ENCODE data around the gene DPP9.
"Not testable (repeated sequence)": the region's sequence is repeated elsewhere in the genome, so short reads cannot be mapped to it uniquely, and the experiment has no call there.

The DPP9 gene

DNA sequence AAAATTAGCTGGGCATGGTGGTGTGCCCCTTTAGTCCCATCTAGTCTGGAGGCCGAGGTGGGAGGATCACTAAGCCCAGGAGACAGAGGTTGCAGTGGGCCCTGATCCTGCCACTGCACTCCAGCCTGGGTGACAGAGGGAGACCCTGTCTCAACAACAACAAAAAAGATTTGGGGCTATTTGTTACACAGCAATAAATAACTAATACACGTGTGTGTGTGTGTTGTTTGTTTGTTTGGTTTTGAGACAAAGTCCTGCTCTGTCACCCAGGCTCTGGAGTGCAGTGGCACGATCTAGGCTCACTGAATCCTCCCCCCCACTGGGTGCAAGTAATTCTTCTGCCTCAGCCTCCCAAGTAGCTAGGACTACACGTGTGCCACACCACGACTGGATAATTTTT, 35.0 kb upstream of the DPP9 start:
- TF ChIP-seq POU2F2 (IDR thresholded peaks at IDR 0.05; ENCODE audit: low read depth, low read length) = no peak
- DNase-seq (ENCODE audit: insufficient read length, low spot score) (no peak), FAIRE-seq (no peak)

DNA sequence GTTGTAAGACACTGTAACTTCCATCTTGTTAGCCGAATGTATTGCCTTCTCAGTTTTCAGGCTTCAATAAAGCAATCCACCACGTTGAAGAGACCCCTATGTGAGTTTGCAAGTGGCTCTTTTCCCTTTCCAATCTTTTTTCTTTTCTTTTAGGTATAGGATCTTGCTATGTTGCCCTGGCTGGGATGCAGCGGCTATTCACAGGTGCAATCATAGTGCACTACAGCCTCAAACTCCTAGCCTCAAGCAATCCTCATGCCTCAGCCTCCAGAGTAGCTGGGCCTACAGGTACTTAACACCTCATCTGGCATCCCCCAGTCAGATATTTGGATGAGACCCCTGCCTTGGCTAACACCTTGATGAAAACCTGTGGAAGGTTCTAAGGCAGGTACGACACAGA, 34.4 kb upstream of the DPP9 start:
- no peak for TF ChIP-seq PAX5 (IDR thresholded peaks at IDR 0.05; ENCODE audit: insufficient read depth, low read length, severe bottlenecking)
- no peak for TF ChIP-seq POU2F2 (IDR thresholded peaks at IDR 0.05; ENCODE audit: low read depth, low read length)
- no peak for TF ChIP-seq TAF1 (IDR thresholded peaks at IDR 0.05; ENCODE audit: low read depth, low read length)
- TF ChIP-seq POLR2A (IDR thresholded peaks at IDR 0.05; ENCODE audit: low read depth, low read length) = no peak
- no peak for TF ChIP-seq POLR2AphosphoS5 (IDR thresholded peaks at IDR 0.05; ENCODE audit: low read depth, low read length)
- no peak for TF ChIP-seq SPI1 (IDR thresholded peaks at IDR 0.05; ENCODE audit: low read depth, low read length)
- no peak for FAIRE-seq
- no peak for DNase-seq (ENCODE audit: insufficient read length, low spot score)

DNA sequence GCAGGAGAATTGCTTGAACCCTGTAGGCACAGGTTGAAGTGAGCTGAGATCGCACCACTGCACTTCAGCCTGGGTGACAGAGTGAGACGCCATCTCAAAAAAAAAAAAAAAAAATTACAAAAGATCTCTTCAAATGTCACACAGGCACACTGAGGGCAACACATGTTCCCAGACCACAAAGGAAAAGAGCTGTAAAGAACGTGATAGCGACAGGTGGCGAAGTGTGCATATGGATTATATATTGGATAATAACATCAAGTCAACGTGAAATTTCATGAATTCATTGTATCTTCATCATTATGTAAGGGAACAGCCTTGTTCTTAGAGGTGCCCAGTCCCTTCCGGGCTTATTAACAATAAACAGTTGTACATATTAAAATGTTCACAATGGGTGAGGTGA, 31.8 kb upstream of the DPP9 start:
- FAIRE-seq = no peak
- no peak for TF ChIP-seq TAF1 (IDR thresholded peaks at IDR 0.05; ENCODE audit: low read depth, low read length)
- TF ChIP-seq PAX5 (IDR thresholded peaks at IDR 0.05; ENCODE audit: insufficient read depth, low read length, severe bottlenecking) = no peak
- no peak for TF ChIP-seq POLR2AphosphoS5 (IDR thresholded peaks at IDR 0.05; ENCODE audit: low read depth, low read length)
- TF ChIP-seq POU2F2 (IDR thresholded peaks at IDR 0.05; ENCODE audit: low read depth, low read length) = no peak

DNA sequence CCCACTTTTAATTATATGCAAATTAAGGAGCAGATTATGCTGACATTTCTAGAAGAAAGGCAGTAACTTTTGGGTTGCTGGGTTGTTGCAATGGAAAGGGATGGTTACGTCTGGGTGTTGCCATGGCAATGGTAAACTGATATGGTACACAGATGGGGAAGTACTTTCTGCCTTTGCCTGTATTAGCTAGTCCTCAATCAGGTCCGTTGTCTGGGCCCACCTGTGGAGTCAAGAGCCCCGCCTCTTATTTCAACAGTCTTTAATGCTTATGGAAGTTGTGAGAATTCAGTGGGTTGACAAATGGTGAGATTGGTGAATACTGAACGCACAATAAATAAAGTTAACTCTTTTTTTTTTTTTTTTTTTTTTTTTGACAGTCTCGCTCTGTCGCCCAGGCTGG, 30.6 kb upstream of the DPP9 start:
- FAIRE-seq (no peak), DNase-seq (ENCODE audit: insufficient read length, low spot score) (no peak)
- TF ChIP-seq SPI1 (IDR thresholded peaks at IDR 0.05; ENCODE audit: low read depth, low read length) (no peak), TAF1 (IDR thresholded peaks at IDR 0.05; ENCODE audit: low read depth, low read length) (no peak), POLR2A (IDR thresholded peaks at IDR 0.05; ENCODE audit: low read depth, low read length) (no peak), POU2F2 (IDR thresholded peaks at IDR 0.05; ENCODE audit: low read depth, low read length) (no peak), PAX5 (IDR thresholded peaks at IDR 0.05; ENCODE audit: insufficient read depth, low read length, severe bottlenecking) (no peak), POLR2AphosphoS5 (IDR thresholded peaks at IDR 0.05; ENCODE audit: low read depth, low read length) (no peak)

More for the DNA sequence above, 31.8 kb upstream of the DPP9 start:
- DNase-seq (ENCODE audit: insufficient read length, low spot score) = no peak

DNA sequence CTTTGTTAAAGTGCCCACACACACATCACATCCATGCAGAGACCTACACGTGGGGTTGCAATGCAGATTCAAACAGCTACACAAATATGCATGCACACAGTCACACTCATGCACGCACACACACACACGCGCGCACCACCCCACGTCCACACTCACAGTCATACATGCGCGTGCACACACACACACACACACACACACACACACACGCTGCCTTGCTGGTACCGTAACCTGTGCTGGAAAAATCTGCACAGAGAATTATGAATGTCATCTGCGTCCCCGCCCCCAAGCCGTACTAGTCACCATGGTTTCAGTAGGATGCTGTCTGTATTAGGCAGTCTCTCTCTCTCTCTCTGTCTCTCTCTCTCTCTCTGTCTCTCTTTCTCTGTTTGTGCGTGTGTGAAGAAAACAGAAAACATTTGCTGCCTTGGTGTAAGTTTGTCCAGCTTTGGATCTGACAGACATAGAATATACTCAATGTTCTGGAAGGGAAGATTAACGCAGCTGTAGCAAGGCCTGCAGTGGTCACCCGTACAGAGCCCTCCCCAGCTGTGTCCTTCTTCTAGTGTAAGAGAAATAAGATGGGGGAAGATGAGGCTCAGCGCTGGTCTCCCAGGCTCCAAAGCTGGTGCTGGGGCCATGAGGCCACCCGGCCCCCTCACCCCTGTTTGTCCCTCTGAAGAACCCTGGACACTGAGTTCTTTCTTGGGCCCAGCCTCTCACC, 26.4 kb upstream of the DPP9 start:
- no peak for FAIRE-seq

DNA sequence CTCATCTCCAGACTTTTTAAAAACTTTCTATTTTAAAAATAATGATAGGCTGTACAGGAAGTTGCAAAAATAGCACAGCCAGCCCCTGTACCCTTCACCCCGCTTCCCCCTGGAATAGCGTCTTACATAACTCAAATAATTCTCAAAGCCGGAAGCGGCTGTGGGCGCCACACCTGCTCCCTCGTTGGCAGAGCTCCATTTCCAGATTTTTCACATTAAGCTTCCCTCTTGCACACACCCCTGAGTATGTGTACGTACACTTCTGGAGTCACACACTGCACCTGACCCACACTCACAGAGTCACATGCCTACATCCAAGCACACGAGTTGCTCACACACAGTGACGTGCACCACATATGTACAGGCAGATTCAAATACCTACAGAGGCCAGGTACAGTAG, 24.9 kb upstream of the DPP9 start:
- no peak for DNase-seq (ENCODE audit: insufficient read length, low spot score)
- TF ChIP-seq PAX5 (IDR thresholded peaks at IDR 0.05; ENCODE audit: insufficient read depth, low read length, severe bottlenecking) (no peak), SPI1 (IDR thresholded peaks at IDR 0.05; ENCODE audit: low read depth, low read length) (no peak), POLR2AphosphoS5 (IDR thresholded peaks at IDR 0.05; ENCODE audit: low read depth, low read length) (no peak), POU2F2 (IDR thresholded peaks at IDR 0.05; ENCODE audit: low read depth, low read length) (no peak), POLR2A (IDR thresholded peaks at IDR 0.05; ENCODE audit: low read depth, low read length) (no peak), TAF1 (IDR thresholded peaks at IDR 0.05; ENCODE audit: low read depth, low read length) (no peak)
- FAIRE-seq = no peak

More for the DNA sequence above, 26.4 kb upstream of the DPP9 start:
- TF ChIP-seq TAF1 (IDR thresholded peaks at IDR 0.05; ENCODE audit: low read depth, low read length) (no peak), POLR2AphosphoS5 (IDR thresholded peaks at IDR 0.05; ENCODE audit: low read depth, low read length) (no peak), SPI1 (IDR thresholded peaks at IDR 0.05; ENCODE audit: low read depth, low read length) (no peak), POLR2A (IDR thresholded peaks at IDR 0.05; ENCODE audit: low read depth, low read length) (no peak), POU2F2 (IDR thresholded peaks at IDR 0.05; ENCODE audit: low read depth, low read length) (no peak), PAX5 (IDR thresholded peaks at IDR 0.05; ENCODE audit: insufficient read depth, low read length, severe bottlenecking) (no peak)
- DNase-seq (ENCODE audit: insufficient read length, low spot score) = no peak

DNA sequence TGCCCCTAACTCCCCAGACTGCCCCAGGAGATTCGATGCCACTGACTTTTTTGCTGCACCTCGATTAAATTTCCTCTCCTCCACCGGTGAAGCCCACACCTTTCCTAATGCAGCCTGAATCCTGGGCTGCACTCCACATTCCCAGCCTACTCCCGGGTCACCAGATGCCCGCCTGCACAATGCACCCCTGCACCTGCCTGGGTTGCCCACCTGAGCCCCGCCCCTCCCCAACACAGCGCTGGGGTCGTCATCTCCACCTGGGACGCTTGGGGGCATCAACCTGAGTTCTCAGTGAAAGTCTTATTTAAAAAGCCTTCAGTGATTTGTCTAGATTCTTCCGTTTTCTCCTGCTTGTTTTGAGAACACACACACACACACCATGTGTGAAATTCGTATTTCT, 24.5 kb upstream of the DPP9 start:
- DNase-seq (ENCODE audit: insufficient read length, low spot score) (no peak), FAIRE-seq (no peak)
- no peak for TF ChIP-seq SPI1 (IDR thresholded peaks at IDR 0.05; ENCODE audit: low read depth, low read length)
- no peak for TF ChIP-seq PAX5 (IDR thresholded peaks at IDR 0.05; ENCODE audit: insufficient read depth, low read length, severe bottlenecking)
- no peak for TF ChIP-seq POLR2A (IDR thresholded peaks at IDR 0.05; ENCODE audit: low read depth, low read length)
- TF ChIP-seq POLR2AphosphoS5 (IDR thresholded peaks at IDR 0.05; ENCODE audit: low read depth, low read length) = no peak
- no peak for TF ChIP-seq POU2F2 (IDR thresholded peaks at IDR 0.05; ENCODE audit: low read depth, low read length)
- no peak for TF ChIP-seq TAF1 (IDR thresholded peaks at IDR 0.05; ENCODE audit: low read depth, low read length)

DNA sequence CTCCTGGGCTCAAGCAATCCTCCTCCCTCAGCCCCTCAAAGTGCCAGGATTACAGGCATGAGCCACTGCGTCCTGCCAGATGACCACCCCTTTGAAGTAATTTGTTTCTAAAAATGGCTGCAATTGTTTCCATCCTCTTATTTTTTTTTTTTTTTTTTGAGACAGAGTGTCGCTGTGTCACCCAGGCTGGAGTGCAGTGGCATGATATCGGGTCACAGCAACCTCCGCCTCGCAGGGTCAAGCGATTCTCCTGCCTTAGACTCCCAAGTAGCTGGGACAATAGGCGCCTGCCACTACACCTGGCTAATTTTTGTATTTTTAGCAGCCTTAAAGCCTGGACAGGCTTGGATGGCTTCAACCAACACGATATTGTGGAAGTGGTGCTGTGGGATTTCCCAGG, 22.3 kb upstream of the DPP9 start:
- DNase-seq (ENCODE audit: insufficient read length, low spot score) (no peak), FAIRE-seq (no peak)
- TF ChIP-seq TAF1 (IDR thresholded peaks at IDR 0.05; ENCODE audit: low read depth, low read length) (no peak), PAX5 (IDR thresholded peaks at IDR 0.05; ENCODE audit: insufficient read depth, low read length, severe bottlenecking) (no peak), SPI1 (IDR thresholded peaks at IDR 0.05; ENCODE audit: low read depth, low read length) (no peak), POLR2AphosphoS5 (IDR thresholded peaks at IDR 0.05; ENCODE audit: low read depth, low read length) (no peak), POU2F2 (IDR thresholded peaks at IDR 0.05; ENCODE audit: low read depth, low read length) (no peak), POLR2A (IDR thresholded peaks at IDR 0.05; ENCODE audit: low read depth, low read length) (no peak)

DNA sequence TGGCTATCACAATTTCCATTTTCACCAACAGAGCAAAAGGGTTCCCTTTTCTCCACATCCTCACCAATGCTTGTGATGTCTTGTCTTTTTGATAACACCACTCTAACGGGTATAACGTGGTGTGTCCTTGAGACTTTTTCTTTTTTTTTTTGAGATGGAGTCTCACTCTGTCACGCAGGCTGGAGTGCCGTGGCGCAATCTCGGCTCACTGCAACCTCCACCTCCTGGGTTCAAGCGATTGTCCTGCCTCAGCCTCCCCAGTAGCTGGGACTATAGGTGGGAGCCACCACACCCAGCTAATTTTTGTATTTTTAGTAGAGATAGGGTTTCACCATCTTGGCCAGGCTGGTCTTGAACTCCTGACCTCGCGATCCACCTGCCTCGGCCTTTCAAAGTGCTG, 21.5 kb upstream of the DPP9 start:
- FAIRE-seq; DNase-seq (ENCODE audit: insufficient read length, low spot score): not testable (repeated sequence)

DNA sequence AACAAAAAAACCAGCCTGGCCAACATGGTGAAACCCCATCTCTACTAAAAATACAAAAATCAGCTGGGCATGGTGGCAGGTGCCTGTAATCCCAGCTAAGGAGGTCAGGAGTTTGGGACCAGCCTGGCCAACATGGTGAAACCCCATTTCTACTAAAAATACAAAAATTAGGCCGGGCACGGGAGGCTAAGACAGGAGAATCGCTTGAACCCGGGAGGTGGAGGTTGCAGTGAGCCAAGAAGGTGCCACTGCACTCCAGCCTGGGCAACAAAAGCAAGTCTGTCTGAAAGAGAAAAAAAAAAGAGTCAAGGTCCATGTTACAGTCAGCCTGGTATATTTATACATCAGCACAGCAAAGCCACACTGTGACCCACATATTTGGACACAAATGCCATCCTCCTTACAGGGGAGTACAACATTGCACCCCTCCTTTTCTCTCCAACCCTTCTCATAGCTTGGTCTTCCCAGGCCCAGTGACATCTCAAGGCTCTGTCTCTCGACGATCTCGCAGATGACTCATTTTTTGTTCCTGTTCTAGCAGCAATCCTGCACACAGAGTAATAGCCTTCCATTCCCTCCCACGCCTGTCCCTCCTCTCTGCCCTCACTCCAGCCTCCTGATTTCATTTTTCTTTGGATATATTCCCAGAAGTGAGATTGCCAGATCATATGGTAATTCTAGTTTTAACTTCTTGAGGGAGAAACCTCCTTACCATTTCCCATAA, 21.0 kb upstream of the DPP9 start:
- FAIRE-seq = no peak
- TF ChIP-seq POU2F2 (IDR thresholded peaks at IDR 0.05; ENCODE audit: low read depth, low read length) = no peak
- TF ChIP-seq SPI1 (IDR thresholded peaks at IDR 0.05; ENCODE audit: low read depth, low read length) = no peak
- no peak for TF ChIP-seq TAF1 (IDR thresholded peaks at IDR 0.05; ENCODE audit: low read depth, low read length)
- TF ChIP-seq PAX5 (IDR thresholded peaks at IDR 0.05; ENCODE audit: insufficient read depth, low read length, severe bottlenecking) = no peak
- TF ChIP-seq POLR2A (IDR thresholded peaks at IDR 0.05; ENCODE audit: low read depth, low read length) = no peak
- no peak for TF ChIP-seq POLR2AphosphoS5 (IDR thresholded peaks at IDR 0.05; ENCODE audit: low read depth, low read length)
- no peak for DNase-seq (ENCODE audit: insufficient read length, low spot score)

All from GM12891 (cell line).